ENCODE data around the gene SLPI. TPM values are rescaled to one million over a fixed set of nuclear protein-coding genes. Genes with fewer than 3 reads are reported as not detected.

Gene SLPI
- polyA plus RNA-seq, 1 donor: not detected

DNA sequence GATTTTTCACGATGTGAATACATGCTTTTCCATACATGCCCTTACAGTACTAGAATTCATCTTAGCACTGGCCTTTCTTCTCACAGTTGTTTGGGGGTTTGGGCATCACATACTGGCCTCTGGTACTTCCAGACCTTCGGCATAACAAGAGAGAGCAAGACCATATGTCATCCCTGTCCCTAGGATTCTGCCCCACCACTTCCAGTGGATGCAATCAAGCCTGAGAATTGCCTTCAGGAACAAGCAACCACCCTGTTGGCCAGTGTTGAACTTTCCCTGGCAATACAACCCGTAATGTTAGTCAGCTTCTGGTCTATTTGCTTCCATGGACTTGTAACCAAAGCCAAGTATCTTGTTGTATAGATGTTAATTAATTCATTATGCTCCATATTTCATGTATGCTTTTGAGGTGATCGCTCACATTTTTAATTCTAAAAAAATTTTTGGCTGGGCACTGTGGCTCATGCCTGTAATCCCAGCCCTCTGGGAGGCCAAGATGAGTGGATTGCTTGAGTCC is 15.4 kb upstream of the SLPI start:
- DNase-seq: no peak

DNA sequence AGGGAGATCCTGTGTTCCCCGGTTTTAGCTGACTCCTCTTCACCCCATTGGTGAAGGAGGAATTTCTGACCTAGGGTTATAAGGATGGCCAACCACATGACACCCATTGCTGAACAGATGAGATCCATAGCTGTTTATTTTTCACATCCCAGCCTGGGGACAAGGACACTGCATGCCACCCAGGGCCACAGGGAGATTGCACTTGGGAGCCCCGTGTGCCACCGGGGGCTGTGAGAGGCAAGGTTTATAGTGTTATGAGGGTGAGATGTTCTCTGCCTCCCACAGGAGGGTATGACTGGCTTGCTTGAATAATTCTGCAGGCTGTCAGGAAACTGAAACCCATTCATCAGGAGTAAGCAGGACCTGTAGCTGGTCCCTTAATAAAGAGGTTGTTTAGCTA is 14.7 kb upstream of the SLPI start:
- no peak for DNase-seq

DNA sequence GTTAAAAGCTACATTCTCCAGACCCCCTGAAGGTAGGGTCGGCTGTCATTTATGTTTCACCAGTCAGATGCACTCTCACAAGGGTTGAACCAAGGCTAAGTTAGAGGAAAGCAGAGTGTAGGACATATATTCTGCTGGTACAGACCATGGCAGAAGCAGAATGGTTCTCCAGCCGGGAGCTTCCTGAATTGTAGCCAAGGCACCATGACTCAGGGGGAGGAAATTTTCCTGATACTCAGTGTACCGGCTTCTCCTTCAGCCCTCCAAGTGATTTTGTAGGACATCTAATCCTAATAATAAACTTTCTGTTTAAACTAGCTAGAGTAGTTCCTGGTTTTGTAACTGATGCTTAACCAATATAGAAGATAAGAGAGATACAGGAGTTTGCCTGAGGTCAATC is 14.2 kb upstream of the SLPI start:
- DNase-seq: no peak

DNA sequence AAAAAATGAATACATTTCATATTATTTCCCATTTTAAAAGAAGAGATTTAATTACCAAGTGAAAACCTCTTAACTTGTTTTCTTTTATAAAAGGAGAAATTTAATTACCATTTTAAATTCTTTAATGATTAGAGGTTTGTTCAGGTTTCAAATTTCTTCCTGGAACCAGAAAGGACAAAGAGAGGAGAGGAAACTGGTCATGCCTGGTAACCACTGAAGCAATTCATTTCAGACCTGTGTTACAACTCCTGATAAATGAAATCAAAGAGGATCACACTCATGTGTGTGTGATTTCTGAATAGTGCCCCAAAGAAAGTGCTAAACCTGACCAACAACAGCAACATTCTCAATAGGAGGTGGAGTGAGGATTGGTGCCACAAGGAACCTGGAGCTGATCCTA is 12.6 kb upstream of the SLPI start:
- no peak for DNase-seq

DNA sequence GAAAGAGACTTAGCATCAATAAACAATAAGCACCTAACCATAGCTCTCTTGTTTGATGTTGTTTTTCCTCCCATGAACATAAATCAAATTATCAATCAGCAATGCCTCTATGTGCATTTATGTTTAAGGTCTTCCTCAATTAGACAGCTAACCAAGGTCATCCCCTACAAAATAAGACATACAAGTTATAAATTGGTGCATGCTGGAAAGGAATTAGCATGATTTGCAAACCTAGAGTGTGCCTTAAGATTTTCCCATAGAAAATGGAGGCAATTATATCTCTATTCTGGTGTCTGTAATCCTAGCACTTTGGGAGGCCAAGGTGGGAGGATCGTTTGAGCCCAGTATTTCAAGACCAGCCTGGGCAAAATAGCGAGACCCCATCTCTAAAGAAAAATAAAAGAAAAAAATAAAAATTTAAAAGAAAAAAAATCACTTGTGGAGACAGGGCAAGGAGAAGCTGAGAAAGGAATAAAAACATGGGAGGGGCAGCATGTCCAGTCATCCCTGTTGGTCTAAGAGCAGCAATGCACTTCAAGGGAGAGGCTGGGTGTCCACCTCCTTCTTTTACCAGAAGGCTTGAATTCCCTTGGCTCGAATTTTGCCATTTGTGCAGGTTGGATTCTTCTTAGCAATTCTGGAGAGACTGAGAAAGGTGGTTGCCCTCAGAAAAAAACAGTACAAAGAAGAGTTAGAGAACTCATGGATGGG is 9.3 kb upstream of the SLPI start:
- DNase-seq: no peak

DNA sequence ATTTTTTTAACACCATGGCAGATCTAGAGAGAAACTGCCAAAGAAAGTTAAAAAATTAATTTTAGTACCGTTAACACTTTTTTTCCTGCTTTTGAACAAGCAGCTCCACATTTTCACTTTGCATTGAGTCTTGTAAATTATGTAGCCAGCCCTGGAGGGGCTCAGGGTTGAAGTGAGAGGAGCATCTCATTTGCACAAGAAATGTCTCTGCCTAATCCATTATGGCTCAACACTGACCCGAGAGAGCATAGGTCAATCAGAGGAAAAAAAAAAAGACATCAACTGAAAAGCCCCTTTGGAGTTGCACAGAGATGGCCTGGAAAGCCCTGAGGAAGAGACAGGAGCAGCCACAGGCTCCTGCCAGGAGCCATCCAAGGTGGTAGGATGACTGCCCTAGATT is 4.3 kb upstream of the SLPI start:
- DNase-seq: no peak

DNA sequence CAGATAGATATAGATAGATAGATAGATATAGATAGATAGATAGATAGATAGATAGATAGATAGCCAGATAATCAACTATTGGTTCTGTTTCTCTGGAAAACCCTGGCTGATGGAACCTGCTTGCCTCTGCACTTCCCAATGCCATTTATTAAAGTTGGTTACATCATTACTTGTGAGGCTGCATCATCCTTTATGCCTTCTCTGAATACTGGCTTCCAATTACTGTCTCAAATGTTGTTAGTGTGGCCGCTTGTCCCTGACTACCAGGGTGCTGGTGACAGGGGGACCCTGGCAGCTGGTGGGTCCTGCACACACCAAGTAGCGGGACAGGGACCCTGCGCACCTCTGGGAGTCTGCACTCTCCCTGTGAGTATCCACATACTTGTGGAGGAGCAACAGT is 3.9 kb upstream of the SLPI start:
- DNase-seq: no peak

DNA sequence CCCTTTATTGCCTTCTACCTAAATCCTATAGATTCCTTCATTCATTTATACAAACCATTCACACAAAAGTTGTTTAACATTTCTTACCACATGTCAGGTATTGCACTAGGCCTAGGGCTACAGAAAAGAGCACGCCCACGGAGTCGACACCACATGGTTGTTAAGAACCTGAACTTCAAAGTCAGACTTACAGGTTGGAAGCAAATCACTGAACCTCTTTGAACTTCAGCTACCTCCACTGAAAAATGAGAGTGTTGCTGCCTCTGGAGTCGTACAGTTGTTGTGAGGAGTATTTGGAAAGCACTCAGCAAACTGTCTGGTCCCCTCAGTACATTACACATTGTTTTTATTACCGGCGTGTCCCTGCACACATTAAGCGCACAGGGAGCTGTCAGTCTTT is 3.3 kb upstream of the SLPI start:
- DNase-seq: no peak

DNA sequence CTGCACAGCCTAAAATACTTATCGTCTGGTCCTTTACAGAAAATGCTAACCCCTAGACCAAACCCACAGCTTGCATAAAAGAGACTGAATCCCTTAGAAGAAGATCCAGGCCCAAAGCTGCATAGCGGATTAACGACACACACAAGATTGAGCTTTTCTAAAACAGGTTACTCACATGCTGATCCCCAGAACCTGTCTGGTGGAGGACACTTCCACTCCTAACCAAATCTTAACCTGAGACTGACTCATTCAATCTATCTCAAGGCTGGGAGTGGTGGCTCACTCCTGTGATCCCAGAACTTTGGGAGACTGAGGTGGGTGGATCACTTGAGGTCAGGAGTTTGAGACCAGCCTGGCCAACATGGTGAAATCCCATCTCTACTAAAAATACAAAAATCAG is 2.8 kb upstream of the SLPI start:
- no peak for DNase-seq

DNA sequence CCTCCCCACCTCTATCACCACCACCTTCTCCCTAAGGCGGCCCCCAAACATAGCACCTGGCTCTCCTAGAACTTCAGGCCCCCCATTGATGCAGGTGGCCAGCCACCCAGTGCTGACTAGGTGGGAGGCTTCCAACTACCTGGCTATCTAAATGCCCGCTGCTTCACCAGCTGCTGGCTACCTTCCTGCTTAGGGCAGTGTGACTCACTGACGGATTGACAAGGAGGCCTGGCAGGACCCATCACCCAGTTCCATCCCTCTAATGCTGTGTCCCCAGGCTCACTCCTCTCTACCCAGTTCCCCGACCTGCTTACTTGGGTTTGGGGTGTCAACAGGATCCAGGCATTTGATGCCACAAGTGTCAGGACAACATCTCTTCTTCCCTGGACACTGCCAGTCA is 1.1 kb downstream of the SLPI start:
- no peak for DNase-seq

DNA sequence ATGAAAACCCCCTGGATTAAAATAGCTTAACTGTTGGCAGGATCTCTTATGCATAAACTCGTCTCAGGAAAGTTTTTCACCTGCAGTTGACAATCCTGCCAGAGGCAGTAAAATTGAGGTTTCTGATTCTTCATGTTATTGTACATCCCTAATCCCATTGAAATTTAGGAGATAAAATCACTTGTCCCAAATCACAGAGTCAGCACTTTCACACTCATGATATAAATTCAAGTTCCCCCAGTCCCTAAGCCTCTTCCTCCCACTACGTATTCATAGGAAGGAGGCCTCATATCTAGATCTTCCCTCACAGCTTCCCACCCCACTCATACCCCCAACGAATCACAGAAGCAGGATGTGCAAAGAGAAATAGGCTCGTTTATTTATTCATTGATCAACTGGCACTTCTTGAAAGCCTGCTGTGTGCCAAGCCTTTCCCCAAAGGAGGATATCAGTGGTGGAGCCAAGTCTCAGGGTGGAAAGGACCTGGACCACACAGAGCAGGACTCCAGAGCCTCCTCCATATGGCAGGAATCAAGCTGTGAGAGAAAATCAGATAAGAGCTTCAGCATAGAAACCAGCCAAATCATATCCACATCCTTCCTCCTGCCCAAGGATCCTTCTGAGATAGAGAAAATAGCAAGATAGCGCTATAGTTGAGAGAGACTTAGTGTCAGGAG is 2.3 kb downstream of the SLPI start:
- DNase-seq: no peak

DNA sequence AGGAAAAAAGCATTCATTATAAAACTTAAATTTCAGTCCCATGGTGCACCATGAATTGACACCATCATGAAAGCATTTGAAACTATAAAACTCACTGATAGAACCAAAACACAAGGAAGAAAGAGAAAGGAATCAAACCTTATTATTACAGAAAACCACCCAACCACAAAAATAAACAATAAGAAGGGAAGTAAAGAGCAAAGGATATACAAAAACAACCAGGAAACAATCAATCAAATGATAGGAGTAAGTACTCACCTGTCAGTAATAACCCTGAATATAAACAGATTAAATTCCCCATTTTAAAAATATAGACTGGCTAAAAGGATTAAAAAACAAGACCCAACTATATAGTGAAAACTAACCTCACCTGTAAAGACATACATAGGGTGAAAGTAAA is 5.8 kb downstream of the SLPI start:
- no peak for DNase-seq

DNA sequence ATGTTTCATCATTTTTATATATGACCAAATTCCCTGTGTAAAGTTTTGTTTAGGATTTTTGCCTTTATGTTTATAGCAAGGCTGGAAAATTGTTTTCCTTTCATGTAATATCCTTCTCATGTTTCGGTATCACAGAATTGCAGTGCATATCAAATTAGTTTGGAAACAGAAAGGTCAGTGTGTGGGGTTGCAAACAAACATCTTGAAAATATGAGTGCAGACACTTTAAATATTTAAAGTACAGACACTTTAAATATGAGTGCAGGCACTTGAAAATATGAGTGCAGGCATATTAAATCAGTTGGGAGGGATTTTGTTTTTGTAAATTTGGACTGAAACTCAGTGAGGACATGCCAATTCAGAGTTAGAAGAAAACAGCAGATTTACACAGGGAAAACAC is 6.5 kb downstream of the SLPI start:
- DNase-seq: no peak

DNA sequence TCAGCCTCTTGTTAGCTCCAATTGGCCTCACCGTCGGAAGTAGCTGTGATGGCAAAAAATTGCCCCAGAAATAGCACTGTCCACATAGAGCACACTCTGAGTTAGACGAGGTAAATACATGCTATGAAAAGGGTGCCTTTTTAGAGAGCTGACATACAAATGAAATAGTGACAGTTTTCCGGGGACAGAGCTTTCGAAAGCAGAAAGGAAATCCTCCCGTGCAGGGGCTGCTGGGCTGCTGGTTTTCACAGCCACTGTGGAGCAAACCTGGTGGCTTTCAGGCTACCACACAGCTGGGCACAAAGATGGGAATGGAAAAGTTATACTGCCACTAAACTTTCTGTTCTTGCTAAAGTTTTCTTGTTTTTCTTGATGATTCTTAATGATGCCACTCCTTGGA is 8.3 kb downstream of the SLPI start:
- no peak for DNase-seq

DNA sequence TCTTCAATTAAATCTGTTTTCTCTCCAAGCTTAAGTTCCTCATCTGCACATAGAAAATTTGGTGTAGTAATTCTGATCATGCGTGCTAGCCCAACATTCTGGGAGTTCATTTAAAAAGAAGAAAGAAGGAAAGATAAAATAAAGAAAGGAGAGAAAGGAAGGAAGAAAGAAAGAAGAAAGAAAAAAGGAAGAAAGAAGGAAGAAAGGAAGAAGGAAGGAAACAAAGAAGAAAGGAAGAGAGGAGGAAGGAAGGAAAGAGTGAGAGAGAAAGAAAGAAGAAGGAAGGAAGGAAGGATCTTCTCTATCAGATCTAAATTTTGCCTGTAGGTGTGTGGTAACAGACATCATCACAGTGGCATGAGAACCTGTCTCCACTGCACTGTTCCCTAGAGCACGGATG is 16.2 kb downstream of the SLPI start:
- DNase-seq: no peak

DNA sequence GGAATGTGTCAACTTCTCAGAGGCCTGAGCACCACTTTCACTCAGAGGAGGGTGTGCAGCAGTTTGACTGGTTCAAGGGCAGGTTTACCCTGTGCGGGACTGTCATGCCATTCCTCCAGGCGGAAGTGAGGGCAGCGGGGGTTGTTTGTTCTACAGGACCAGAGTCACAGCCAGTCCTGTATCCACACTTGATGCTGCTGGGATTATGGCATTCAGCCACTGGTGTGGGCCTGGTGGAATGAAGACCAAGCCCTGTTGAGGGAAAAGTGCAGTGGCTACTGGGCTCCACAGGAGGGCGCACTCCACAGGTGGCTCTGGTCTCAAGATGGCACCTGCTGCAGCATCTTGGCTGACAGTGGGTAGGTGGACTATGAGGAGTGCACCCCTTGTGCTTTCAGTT is 18.4 kb downstream of the SLPI start:
- DNase-seq: no peak

DNA sequence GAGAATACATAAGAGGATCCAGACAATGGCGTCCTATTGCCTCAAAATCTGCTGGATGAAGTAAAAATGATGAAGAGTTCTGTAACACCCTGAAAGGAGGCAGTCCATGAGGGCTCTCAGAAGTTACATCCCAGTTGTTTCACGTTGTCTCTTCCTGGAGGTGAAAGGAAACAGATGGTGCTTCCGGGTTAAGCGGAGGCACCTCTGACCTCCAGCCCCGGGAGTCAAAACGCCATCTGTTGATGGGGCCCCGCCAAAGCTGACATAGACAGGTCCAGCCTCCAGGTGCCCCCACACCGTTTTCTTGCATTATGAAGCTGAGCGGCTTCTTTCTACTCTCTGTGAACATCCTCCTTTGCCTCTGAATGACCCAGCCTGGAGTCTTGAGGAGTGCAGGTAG is 23.7 kb downstream of the SLPI start:
- no peak for DNase-seq

DNA sequence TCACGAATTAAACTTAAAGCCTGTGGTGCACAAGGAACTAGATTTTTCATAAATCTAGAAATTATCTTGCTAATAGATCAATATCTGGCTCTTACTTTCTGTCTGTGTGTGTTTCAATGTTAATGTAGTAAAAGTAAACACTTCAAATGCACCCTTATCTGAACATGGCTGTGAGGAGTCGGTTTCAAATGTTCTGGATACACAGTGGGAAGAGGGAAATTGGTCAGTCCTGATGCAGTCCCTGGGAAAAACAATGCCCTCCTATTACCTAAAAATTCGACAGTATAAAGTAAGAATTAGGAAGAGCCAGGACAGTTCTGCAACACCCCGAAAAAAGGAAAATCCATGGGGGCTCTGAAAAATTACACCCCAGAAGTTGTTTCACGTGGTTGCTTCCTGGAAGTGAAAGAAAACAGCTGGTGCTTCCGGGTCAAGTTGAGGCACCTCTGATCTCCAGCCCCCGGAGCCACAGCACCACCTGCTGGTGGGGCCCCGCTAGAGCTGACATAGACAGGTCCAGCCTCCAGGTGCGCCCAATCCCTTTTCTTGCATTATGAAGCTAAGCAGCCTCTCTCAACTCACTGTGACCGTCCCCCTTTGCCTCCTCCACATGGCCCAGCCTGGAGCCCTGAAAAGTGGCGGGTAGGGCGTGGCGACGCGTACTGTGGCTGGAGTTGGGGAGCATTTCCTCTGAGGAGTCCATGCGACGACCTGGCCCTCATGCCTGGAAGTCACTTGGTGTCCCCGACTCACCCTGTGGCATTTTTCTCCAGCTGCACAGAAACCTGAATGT is 24.9 kb downstream of the SLPI start:
- DNase-seq: no peak

DNA sequence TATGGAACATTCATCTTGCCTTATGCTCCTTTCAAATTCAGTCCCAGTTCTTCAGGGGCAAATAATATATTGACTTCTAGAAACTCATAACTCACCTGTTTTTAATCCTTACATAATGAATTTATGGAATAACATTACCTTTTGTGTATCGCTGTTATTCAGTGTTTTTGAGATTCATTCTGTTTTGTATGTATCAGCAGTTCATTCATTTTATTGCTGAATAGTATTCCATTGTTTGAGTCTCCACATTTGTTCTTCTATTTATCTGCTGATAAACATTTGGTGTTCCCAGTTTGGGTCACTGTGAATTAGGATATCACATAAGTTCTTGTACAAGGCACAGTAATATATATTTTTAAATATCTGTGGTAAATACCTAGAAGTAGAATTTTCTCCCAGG is 28.1 kb downstream of the SLPI start:
- no peak for DNase-seq

DNA sequence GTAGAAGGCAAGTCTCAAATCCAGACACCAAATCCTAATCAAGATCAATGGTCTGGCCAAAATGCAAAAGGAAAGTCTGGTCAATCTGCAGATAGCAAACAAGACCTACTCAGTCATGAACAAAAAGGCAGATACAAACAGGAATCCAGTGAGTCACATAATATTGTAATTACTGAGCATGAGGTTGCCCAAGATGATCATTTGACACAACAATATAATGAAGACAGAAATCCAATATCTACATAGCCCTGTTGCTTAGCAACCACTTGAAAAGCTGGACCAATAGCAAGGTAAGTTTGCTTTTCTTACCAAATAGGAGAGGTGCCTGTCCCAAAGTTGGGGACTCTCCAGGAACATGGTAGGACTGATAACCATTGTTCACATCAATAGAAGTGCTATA is 31.2 kb downstream of the SLPI start:
- no peak for DNase-seq

DNA sequence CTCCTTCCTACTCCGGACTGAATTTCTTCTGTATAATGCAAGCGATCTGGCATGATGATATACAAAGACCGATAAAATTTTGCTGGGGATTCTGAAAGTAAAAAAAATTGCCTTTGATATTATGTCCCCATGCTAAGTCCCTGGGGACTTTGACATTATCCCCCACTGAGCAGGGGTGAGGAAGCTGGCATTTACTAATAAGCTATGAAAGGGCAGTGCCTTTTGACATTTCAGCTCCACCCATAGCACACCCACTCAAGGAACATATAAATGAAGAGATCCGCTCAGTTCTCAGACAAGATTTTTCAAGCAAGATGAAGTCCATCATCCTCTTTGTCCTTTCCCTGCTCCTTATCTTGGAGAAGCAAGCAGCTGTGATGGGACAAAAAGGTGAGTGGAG is 33.3 kb downstream of the SLPI start, which contains the start of gene SEMG2:
SEMG2 (plus strand) TSS at position 298 of the 400 bp plus-strand sequence; CDS start at position 315, 17 bp downstream.
- no peak for DNase-seq

DNA sequence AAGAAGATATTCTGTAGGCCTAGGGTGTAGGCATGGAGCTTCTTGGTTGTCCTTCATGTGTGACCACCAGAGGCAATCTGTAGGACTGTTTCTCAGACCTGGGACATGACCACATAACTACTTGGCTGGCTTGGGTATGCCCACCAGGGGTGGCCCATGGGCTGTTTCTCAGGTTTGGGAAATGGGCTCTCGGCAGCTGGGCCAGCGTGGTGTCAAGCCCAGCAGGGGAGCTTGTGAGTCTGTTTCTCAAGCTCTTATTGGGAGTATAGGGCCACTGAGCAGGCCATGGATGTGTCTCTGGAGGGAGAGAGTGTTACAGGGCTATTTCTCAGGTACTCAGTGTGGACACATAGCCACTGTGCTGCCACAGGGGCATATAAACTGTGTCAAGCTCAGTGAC is 35.7 kb downstream of the SLPI start:
- no peak for DNase-seq

DNA sequence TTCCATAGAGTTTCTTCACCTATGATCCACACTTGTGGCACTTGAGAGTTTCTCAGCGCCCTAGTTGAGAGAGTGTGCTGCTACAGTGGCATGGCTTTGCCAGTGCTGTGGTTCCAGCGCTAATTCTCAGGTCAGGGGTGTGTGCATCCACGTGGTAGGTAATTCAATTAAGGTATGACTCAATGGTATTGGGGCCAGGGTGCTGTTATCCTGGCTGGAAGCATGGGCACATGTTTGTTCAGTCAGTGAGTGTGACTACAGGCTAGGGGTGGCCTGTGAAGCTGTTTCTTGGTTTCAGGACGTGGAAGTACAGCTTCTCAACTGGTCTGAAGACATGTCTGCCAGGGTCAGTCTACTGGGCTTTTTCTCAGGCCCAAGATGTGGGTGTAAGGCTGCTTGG is 36.2 kb downstream of the SLPI start:
- DNase-seq: no peak

DNA sequence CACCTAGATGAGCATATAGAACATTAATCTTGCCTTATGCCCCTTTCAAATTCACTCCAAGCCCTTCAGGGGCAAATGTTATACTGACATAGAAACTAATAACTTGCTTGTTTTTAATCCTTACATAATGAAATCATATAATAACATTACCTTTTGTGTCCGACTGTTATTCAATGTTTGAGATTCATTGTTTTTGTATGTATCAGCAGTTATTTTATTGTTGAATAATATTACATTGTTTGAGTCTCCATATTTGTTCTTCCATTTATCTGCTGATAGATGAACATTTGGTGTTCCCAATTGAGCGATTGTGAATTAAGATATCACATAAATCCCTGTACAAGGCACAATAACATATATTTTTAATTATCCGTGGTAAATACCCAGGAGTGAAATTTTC is 41.5 kb downstream of the SLPI start:
- DNase-seq: no peak

Measured in hindlimb muscle (tissue), 1 donor.